NCI-H748 (cell line): ENCODE measurements around the gene C19orf33.
A peak's percentile ranks its signal among the peaks of the same experiment; 100 is the strongest.

Source experiments
- DNase-seq: peaks from one replicate; lab custom pipeline; 2025; ENCODE audit not compliant: unreplicated experiment; lab: John Stamatoyannopoulos, UW

The C19orf33 gene

GRCh38 chr19:38278751-38279150 is 25.3 kb upstream of the C19orf33 start:
- DNase-seq, result no peak

- DNase-seq, result no peak
Measured at GRCh38 chr19:38280030-38280921, 23.8 kb upstream of the C19orf33 start.

GRCh38 chr19:38281811-38282566 is 22.1 kb upstream of the C19orf33 start:
- DNase-seq, result no peak

- no peak for DNase-seq
Measured at GRCh38 chr19:38283271-38283670, 20.8 kb upstream of the C19orf33 start.

- DNase-seq, result no peak
Measured at GRCh38 chr19:38284422-38284821, 19.6 kb upstream of the C19orf33 start.

GRCh38 chr19:38285567-38285966 is 18.5 kb upstream of the C19orf33 start:
- no peak for DNase-seq

- no peak for DNase-seq
Measured at GRCh38 chr19:38287604-38288003, 16.4 kb upstream of the C19orf33 start.

- no peak for DNase-seq
Measured at GRCh38 chr19:38288123-38288855, 15.8 kb upstream of the C19orf33 start.

GRCh38 chr19:38289955-38290354 is 14.1 kb upstream of the C19orf33 start:
- DNase-seq, result no peak

GRCh38 chr19:38290631-38291147 is 13.4 kb upstream of the C19orf33 start:
- DNase-seq, result no peak

- no peak for DNase-seq
Measured at GRCh38 chr19:38291855-38292254, 12.2 kb upstream of the C19orf33 start.

GRCh38 chr19:38293281-38293680 is 10.8 kb upstream of the C19orf33 start:
- no peak for DNase-seq

- DNase-seq, result no peak
Measured at GRCh38 chr19:38294090-38294489, 10.0 kb upstream of the C19orf33 start.

- no peak for DNase-seq
Measured at GRCh38 chr19:38298821-38299680, 5.0 kb upstream of the C19orf33 start.

- DNase-seq, result no peak
Measured at GRCh38 chr19:38304352-38304865, 358 bp downstream of the C19orf33 start.

GRCh38 chr19:38304866-38305429 is 897 bp downstream of the C19orf33 start:
- DNase-seq, result peak; percentile 99

- DNase-seq, result no peak
Measured at GRCh38 chr19:38306236-38306635, 2.2 kb downstream of the C19orf33 start.

GRCh38 chr19:38307076-38307475 is 3.0 kb downstream of the C19orf33 start:
- no peak for DNase-seq

GRCh38 chr19:38307597-38307996 is 3.5 kb downstream of the C19orf33 start:
- DNase-seq, result no peak
